PFSK-1 (cell line): ENCODE measurements around the gene RHD.

Experiments
- FOXP2 ChIP-seq: optimal IDR thresholded peaks from 2 replicates; pipeline ENCODE3; 2011; ENCODE audit warnings: borderline replicate concordance, control low read depth, inconsistent platforms; ENCODE audit not compliant: insufficient read depth; ENCODE audit errors: extremely low read length, extremely low read depth
- POLR2AphosphoS5 ChIP-seq: IDR thresholded peaks from 2 replicates; pipeline ENCODE4 v1.6.1; 2012; ENCODE audit warnings: low read depth, mild to moderate bottlenecking, control low read depth, low read length, moderate library complexity
- REST ChIP-seq, 2 experiments: IDR thresholded peaks; 2 replicates each; pipeline versions ENCODE4 v1.6.1 to v1.8.0; 2011 to 2012; ENCODE audit warnings: low read depth in 2 of 2, low read length in 2 of 2, control low read depth in 1 of 2, inconsistent platforms in 1 of 2, mild to moderate bottlenecking in 1 of 2, moderate library complexity in 1 of 2; ENCODE audit not compliant: insufficient read depth in 1 of 2
- SIN3A ChIP-seq: IDR thresholded peaks from 2 replicates; pipeline ENCODE4 v1.6.1; 2012; ENCODE audit warnings: mild to moderate bottlenecking, low read length, moderate library complexity, borderline replicate concordance; ENCODE audit not compliant: insufficient read depth
- TAF1 ChIP-seq: IDR thresholded peaks from 2 replicates; pipeline ENCODE4 v1.6.1; 2012; ENCODE audit warnings: low read length, control low read depth, borderline replicate concordance; ENCODE audit not compliant: insufficient read depth

Gene RHD

GRCh38 chr1:25369241-25369640, 96.9 kb downstream of the RHD start:
- no peak for TF ChIP-seq SIN3A
- no peak for TF ChIP-seq TAF1
- TF ChIP-seq REST (IDR thresholded peaks at IDR 0.05; ENCODE audit: insufficient read depth in 1 of 2, low read depth in 2 of 2, low read length in 2 of 2), result no peak
- no peak for TF ChIP-seq FOXP2
- TF ChIP-seq POLR2AphosphoS5, result no peak
